HG03095 (cell line): ENCODE results near the gene CNTN5.
"Not testable (repeated sequence)": the region's sequence is repeated elsewhere in the genome, so short reads cannot be mapped to it uniquely, and the experiment has no call there.

Experiments used
- ATAC-seq: cut with Tn5 transposase; IDR thresholded peaks from one replicate; pipeline ENCODE4 v1.9.1; 2021; ENCODE audit warnings: moderate library complexity; ENCODE audit not compliant: unreplicated experiment

Gene CNTN5

DNA sequence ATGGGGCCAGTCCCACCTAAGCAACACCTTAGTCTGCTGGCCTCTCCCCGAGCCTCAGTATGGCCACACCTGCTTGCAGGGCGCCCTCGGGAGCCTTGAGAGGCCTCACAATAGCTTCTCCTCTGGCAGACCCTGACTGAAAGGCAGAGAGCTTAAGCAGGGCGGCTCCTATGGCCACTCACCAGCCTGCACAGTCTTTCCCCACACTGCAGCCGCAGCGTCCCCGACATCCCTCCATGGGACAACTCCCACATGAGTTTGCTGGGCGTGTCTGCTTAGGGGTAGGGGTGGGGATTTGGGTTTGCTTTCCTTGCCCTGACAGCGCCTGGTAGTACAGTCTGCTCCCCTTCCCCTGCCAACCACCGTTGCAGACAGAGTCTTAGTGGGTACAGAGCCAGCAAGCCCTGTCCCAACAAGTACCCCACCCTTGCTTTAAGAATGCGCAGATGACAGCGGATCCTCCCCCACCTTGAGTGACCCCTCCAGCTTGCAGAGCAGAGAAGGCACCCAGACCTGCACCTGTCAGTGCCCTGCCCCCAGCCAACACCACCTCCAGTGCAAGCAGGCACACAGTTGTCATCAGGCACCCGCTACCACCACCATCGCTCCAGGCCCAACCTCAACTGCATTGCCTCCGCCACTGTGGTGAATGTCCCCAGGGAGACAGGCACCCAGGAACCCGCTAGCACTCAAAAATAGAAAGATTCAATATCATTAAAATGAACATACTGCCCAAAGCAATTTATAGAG is 1252.5 kb downstream of the CNTN5 start:
- ATAC-seq, result no peak

DNA sequence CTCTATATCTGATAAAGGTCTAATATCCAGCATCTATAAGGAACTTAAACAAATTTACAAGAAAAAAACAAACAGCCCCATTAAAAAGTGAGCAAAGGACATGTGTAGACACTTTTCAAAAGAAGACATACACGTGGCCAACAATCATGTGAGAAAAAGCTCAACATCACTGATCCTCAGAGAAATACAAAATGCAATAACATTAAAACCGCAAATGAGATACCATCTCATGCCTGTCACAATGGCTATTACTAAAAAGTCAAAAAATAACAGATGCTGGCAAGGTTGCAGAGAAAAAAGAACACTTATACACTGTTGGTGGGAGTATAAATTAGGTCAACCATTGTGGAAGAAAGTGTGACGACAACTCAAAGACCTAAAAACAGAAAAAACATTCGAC is 1253.7 kb downstream of the CNTN5 start:
- ATAC-seq, result not testable (repeated sequence)

DNA sequence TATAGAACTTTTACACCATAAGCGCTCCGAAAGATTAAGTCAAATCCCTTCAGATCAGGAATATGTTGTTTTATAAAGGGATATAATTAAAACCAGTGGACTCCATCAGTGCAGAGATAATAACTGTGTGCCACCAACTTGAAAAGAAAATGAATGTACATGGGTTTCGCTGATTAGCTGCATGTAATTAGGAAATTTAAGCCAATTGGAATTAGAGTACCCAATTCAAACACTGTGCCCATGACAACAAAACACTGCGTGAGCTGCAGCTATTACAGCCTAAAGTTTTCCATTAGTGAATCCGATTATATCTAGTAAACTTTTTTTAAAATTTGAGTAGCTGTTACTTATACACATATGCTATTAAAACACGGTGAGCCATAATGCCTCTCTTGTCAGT is 1274.0 kb downstream of the CNTN5 start:
- ATAC-seq, result no peak

DNA sequence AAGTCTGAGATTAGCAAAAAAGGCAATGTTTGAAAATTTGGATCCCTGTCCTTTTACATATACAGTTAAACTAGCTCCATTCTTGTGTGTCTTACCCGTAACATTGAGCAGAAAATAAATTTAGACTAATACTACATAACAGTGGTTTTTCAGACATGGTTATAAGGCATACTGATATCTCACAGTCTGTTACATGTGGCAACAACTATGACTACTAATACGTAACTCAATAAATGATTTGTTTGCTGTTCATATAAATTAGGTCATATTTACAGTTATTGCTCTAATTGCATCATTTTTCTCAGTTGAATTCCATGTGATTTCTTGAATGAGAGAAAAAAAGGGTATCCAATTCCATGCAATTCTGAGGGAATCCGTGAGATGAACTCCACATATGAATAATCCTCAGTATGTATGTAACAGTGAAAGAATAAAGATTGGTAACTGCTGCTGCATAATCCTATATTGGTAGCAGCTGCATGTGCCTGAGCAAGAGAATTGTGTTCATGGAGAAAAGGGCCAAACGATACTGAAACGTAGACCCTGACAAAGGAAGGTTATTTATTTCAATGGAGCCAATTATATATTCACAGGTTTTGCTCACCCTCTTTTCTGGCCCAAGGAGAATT is 1275.4 kb downstream of the CNTN5 start:
- ATAC-seq, result no peak

DNA sequence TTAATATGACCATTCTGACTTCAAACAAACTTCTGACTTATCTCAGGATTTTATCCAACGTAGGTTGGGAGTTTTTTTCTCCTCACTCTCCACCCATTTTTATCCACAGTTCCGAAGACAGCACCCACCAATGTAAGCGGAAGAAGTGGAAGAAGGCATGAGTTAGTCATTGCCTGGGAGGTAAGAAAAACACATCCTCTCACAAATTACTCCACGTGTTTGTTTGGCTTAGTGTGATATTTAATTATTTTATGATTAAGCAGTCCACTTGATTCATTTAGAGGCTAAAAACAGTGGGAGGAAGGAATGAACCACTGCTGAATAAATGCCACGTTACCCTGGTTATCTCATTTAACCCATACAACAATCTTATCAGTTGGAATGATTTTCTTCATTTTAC is 1276.8 kb downstream of the CNTN5 start:
- ATAC-seq, result no peak

DNA sequence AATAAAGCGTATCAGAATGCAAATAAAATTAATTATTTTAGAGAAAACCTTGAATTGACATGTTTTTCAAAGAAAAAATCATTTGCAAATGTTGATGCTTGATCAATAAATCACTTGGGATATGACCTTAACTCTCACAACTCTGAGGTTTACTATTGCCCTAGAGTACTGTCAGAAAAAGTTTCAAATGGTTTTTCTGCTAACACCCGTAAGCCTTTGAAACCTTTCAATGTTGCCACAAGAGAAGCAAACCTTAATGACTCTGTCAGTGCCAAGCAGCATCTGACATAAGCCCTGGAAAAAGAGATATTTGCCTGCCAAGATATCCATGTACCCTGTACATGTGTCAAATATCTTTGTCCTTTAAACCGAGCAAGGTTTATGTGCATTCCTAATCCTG is 1282.1 kb downstream of the CNTN5 start:
- no peak for ATAC-seq

DNA sequence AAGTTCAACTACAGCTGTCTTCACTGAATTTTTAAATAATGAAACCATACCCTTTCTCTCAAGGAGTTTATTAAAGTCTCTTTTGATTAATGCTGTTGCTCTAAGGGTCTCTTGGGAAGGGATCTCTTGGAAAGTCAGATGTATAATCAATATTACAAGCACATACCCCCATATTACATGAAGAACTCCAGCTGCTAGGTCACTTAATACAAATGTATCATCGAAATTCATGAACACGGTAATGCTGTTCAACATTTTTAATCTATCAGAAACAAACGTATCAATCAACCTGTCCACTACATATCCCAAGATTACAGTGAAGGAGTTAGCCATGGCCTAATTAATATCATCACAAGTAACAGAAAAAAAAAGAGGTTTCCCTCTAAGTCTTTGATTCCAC is 1283.1 kb downstream of the CNTN5 start:
- no peak for ATAC-seq

DNA sequence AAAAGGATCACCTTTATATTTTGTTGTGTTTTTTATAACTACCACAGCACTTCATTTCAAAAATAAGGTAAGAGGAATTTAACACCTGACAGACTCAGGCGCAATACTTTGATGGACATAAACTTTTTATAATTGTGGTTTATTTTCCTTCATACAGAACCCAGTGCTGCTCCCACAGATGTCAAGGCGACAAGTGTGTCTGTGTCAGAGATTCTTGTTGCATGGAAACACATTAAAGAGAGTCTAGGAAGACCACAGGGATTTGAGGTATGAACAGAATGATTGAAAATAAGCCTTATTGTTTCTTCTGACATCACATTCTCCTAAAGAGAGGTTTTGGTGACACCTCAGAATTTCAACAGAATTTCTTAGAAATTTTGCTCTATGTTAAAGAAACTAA is 1287.5 kb downstream of the CNTN5 start:
- no peak for ATAC-seq

DNA sequence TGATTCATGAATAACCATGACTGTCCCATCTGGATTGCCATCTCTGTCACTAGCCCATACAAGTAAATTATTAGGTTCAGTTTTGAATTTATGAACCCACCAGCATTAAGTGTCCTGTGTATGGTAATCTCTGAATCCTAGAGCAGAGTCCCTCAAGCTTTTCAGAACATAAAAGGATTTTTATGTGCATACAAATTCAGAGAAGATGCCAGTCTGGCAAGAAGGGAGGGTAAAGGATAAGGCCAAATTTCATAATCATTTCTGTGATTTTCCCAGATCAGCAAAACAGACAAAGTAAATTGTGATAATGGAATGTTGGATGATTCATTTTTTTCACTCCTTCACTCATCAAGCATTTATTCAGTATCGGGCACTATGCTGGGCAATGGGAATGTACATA is 1295.2 kb downstream of the CNTN5 start:
- no peak for ATAC-seq

DNA sequence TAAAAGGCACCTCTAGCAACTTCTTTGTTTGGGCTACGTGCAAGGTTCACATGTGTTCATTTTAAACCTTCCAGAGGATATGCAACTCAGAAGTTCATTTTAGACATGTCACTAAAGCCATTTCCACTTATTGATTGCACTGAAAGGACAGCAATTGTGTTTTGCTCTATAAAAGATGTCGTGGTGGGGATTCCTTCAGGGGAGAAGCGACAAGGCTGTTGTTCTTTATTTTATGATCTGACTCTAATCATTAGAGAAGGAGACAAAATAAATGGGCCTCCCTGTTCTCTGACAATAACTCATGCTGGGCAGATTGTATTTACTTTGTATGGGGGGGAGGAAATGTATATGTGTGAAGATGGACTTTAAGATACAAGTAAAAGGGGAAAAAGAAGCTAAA is 1296.2 kb downstream of the CNTN5 start:
- no peak for ATAC-seq

DNA sequence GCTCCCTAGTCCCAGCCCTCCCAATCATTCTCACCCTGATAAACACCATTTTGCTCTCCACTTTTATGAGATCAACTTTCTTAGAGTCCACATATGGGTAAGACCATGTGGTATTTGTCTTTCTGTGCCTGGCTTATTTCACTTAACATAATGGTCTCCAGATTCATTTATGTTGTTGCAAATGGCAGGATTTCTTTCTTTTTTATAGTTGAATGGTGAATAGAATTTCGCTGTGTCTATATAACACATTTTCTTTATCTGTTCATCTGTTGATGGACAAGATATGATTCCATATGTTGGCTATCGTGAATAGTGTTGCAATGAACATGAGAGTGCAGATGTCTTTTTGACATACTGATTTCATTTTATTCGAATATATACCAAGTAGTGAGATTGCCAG is 1298.9 kb downstream of the CNTN5 start:
- no peak for ATAC-seq

DNA sequence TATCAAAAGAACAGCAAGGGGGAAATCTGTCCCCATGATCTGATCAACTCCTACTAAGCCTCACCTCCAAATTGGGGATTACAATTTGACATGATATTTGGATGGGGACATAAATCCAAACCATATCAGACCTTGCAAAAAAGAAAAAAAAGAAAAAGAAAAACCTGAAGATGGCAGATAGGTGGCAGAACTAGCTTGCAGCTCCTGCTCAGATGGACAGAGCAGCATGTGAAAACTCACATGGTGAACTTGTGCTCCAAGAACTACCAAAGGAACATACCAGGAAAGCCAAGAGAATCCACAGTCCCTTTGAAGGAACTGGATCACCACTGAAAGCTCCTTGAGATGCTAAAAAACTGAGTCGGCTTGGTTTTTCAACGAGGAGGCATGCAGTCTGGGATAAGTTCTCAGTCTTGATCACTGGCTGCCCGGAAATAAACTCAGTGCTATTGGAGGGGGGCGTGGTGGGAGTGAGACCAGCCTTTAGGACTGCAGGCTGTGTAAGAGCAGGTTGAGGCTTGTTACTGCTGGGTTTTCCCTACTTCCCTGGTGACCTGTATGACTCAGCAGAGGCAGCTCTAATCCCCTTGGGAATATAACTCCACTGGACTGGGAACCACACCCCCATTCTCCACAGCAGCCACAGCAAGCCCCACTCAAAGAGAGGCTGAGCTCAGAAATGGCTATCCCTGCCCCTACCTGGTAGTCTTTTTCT is 1308.0 kb downstream of the CNTN5 start:
- ATAC-seq, result no peak

DNA sequence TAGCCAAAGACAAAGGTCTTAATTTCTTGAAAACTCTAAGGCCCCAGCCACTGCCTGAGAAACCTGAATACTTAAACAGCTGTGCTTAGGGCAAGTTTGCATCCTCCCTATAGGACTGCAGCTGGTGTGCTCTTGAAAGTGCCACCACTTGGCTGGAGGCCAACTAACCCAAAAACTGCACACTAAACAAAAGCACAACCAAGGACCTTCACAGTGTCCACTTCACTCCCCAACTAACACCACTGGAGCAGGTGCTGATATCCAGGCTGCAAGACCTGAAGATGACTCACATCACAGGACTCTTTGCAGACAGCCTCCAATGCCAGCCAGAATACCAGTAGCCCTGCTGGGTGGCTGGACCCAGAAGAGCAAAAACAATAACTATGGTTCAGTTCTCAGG is 1308.6 kb downstream of the CNTN5 start:
- no peak for ATAC-seq

DNA sequence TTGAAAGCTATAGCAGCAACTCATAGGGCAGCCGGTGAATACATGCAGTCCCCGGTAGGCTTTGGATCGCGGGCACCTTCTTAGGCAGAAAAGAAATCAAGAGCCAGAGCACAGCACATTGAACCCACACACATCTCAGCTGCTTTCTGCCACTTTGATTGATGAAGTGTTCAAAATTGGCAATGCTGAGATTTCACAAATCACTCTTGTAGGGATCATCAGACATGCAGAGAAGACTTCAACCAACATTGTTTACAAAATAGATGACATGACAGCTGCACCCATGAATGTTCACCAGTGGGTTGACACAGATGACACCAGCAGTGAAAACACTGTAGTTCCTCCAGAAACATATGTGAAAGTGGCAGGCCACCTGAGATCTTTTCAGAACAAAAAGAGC is 1316.1 kb downstream of the CNTN5 start:
- ATAC-seq, result no peak

DNA sequence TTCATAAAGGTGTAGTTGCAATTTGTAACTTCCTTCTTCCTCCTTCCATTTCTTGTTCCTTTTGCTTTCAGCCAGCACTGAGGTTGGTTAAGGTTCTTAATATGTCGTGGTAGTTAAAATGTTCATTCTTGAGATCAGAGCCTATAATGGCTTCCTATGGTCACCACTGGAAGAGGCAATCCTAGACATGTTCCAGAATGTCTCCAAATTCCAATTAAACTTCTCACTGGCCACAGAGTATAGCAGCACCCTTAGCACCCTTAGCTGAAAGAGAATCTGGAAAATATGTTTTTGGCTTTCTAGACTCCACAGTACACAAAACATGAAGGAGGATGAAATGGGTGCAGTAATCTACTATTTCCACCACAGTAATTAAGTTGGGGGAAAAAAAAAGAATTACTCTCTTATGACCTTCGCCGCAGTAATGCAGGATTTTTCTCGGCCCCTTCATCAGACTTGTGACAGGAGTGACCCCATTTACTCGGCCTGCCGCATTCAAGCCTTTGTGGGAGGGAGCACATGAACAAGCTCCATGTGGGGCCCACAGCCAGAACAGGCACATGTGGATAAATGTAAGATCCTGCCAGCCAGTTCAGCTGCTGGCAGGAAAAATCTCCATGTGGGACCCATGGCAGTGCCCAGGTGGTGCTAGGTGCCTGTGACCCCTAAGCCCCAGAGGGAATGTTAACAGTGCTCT is 1317.5 kb downstream of the CNTN5 start:
- no peak for ATAC-seq

DNA sequence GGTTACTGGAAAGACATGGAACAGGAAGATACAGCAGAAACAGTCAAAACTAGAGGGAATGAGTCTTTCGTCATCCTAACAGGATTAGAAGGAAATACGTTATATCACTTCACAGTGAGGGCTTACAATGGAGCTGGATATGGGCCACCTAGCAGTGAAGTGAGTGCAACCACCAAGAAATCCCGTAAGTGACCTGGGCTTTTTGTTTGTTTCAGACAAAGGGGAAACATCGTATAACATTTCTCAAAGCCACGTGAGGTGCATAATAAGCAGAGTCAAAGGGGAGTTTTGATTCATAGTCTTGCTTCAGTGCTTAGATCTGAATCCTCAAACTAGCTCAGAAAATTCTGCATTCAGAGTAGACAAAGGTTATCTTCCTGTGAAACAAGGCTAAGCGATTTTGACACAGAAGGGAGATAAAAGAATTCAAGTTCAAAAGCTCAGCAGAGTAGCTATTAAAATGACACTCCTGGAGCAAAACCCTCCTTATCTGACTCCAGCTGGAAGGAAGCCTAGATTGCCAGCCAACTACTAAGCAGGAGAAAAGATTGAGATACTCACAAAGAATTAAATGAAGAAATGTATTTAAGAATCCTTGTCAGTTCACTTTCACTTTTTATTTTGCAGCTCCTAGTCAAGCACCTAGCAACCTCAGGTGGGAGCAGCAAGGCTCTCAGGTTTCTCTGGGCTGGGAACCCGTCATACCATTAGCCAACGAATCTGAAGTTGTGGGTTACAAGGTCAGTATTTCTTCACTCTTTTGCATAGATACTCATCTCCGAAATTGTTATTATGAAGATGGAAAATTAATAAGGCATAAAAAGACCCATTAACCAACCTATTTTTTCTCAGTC is 1319.9 kb downstream of the CNTN5 start:
- ATAC-seq, result no peak

DNA sequence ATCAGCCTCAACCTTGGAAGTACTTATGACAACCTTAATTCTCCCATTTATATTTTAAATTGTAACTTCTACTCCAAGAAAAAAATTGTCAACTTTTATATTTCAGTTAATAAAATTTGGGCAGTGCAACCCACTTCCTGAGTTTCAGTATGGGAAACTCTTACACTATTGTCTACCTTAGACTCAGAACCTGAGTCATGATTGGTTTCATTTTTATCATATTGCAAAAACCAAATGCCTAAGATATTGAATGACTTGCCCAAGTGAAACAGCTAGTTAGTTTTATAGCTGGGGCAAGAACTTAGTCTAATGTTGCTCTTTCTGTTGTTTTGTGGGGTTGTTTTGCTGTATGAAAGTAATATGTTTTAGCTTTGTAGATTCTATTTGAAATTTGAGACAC is 1332.3 kb downstream of the CNTN5 start:
- ATAC-seq, result no peak

DNA sequence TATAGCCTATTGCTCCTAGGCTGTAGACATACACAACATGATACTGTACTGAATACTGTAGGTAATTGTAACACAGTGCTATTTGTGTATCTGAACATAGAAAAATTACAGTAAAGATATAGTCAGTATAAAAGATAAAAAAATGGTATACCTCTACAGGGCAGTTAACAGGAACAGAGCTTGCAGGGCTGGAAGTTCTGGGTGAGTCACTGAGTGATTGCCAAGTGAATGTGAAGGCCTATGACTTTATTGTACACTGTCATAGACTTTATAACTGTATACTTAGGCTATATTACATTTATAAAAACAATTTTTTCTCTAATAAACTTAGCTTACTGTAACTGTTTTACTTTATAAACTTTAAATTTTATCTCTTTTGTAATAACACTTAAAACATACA is 1334.0 kb downstream of the CNTN5 start:
- ATAC-seq, result no peak

DNA sequence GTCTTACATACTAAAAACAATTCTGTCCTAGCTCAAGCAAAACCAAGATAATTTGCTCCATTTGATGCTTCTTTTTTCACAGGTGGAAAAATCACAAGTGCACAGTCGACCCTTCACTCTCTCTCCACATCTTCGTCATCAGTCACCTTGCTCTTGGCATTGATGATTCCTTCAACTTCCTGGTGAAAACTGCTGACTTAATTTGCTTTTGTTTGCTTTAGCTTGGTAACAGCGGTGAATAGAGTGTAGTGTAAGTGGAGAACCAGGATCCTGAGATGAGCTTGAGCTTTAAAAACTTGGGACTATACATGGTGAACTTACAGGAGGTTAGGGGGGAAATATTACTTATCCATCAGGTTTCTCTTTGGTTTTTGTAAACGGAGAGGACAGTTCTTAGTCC is 1335.3 kb downstream of the CNTN5 start:
- ATAC-seq, result no peak

DNA sequence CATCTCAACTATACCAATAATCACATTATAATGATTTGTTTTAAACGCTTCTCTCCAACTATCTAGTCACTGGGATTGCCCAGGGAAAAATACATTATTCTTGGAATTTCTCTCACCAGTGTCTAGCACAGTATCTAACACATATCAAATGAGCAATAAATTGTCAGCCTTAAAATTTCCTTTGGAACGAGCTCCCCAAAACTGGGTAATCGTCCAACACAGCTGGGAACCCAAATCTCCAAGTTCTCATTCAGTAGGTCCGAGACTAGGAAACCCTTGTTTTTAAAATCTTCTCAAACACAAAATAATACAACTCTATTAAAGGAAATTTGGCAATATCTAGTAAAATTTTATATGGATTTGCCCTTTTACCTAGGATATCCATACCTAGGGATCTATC is 1338.5 kb downstream of the CNTN5 start:
- ATAC-seq, result no peak

DNA sequence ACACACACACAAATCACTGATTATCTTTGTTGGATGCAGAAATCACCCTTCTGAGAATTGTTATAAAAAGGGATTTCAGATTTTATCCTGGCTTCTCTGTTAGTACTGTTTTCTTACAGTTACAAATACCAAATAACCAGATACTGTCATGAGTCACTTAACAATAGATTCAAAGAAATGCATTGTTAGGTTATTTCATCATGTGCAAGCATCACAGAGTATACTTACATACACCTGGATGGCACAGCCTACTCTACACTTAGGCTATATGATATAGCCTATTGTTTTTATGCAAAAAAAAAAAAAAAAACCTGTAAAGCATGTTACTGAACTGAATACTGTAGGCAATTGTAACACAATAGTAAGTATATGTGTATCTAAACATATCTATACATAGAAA is 1347.1 kb downstream of the CNTN5 start:
- no peak for ATAC-seq
